ENCODE measurements around the gene WDFY2.
A peak's percentile ranks its signal among the peaks of the same experiment; 100 is the strongest.

Gene WDFY2

DNA sequence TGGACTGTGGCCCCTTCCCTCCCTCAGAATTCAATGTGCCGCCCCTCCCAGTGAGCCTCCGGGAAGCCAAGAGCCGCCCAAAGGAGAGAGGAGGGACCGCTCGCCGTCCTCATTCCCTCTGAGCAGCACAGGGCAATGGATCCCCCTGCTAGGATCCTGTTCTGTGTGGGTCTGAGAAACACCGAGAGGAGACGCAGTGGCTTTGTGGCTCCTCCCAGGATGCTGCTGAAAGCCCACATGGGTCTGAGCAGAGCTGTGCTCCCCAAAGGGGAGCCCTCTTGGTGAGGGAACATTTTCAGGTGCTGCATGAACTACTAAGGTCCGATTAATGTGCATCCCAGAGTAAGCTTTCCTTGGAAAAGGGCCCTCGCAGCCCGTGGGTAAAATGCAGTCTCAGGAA is 189.3 kb downstream of the WDFY2 start:
- H3K4me3 ChIP-seq (ENCODE audit: low read length): no peak overlapping the region
- TF ChIP-seq CTCF (conservative IDR thresholded peaks at IDR 0.05; ENCODE audit: low read depth, low read length): no peak
- DNase-seq (ENCODE audit: low read depth): no peak

DNA sequence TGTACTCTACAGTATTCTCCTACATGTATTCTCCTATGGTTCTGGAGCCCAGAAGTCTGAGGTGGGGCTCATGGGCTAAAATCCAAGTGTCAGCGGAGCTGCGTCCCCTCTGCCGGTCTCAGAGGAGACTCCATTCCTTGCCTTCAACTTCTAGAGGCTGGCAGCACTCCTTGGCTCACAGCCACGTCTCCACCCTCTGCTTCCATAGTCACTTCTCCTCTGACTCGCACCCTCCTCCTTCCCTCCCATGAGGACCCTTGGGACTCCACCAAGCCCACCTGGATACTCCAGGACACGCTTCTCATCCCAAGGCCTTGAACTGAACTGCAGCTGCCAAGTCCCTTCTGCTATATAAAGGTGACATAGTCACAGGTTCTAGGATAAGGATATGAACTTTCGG is 191.9 kb downstream of the WDFY2 start:
- no peak overlapping the region for H3K4me3 ChIP-seq (ENCODE audit: low read length)
- no peak for DNase-seq (ENCODE audit: low read depth)
- TF ChIP-seq CTCF (conservative IDR thresholded peaks at IDR 0.05; ENCODE audit: low read depth, low read length): no peak

DNA sequence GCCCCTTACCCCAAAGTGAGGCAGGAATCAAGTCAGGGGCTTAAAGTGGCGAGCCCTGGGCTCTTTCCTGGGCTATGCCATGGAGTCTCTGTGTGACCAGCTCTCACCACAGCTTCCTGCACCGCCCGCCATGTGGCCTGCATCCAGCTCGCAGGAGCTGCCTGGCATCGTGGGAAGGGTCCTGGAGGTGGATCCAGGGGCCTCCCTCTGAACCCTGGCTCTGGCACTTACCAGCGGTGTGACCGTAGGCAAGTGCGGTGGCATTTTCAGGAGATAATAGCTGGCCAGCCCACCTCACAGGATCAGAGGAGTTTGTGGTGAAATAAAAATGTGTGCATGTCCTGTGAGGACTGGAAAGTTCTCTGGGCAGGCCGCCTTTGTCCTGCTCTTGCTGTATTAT is 193.7 kb downstream of the WDFY2 start:
- no peak overlapping the region for H3K4me3 ChIP-seq (ENCODE audit: low read length)
- no peak for DNase-seq (ENCODE audit: low read depth)
- TF ChIP-seq CTCF (conservative IDR thresholded peaks at IDR 0.05; ENCODE audit: low read depth, low read length): no peak

DNA sequence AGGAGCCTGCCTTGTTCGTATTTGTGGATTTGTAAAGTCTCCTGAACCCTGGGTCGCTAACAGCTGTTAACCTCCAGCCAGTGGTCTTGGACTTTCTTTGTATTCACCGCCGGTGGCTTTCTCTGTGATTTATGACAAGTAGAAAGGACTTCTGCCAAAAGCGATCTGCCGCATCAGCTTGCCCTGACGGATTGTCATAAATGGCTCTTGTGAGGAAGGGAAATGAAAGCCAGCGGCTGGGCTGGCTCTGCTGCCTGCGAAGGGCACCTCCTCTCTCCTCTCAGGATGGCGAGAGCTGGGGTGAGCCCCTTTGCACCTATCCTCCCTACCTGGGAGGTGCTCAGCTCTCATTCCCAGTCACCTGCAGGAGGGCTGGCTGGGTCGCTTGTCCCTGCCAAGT is 194.1 kb downstream of the WDFY2 start:
- H3K4me3 ChIP-seq (ENCODE audit: low read length): no peak overlapping the region
- TF ChIP-seq CTCF (conservative IDR thresholded peaks at IDR 0.05; ENCODE audit: low read depth, low read length): no peak
- no peak for DNase-seq (ENCODE audit: low read depth)

GRCh38 chr13:51780099-51780498 is 195.8 kb downstream of the WDFY2 start:
- no peak for TF ChIP-seq CTCF (conservative IDR thresholded peaks at IDR 0.05; ENCODE audit: low read depth, low read length)
- no peak for DNase-seq (ENCODE audit: low read depth)
- H3K4me3 ChIP-seq (ENCODE audit: low read length): no peak overlapping the region

- DNase-seq (ENCODE audit: low read depth): no peak
- TF ChIP-seq CTCF (conservative IDR thresholded peaks at IDR 0.05; ENCODE audit: low read depth, low read length): peak; percentile 47
- no peak overlapping the region for H3K4me3 ChIP-seq (ENCODE audit: low read length)
These were observed 197.2 kb downstream of the WDFY2 start for GRCh38 chr13:51781246-51782022.

- no peak for DNase-seq (ENCODE audit: low read depth)
- no peak overlapping the region for H3K4me3 ChIP-seq (ENCODE audit: low read length)
- TF ChIP-seq CTCF (conservative IDR thresholded peaks at IDR 0.05; ENCODE audit: low read depth, low read length): no peak
These were observed 197.9 kb downstream of the WDFY2 start for GRCh38 chr13:51782026-51782710.
